HG03457 (cell line): Measurements from ENCODE around the gene ARHGEF38.

Experiments used
- ATAC-seq: cut with Tn5 transposase; IDR thresholded peaks from one replicate; pipeline ENCODE4 v1.9.1; 2021; ENCODE audit warnings: moderate number of reproducible peaks; ENCODE audit not compliant: unreplicated experiment

The ARHGEF38 gene, protein sequence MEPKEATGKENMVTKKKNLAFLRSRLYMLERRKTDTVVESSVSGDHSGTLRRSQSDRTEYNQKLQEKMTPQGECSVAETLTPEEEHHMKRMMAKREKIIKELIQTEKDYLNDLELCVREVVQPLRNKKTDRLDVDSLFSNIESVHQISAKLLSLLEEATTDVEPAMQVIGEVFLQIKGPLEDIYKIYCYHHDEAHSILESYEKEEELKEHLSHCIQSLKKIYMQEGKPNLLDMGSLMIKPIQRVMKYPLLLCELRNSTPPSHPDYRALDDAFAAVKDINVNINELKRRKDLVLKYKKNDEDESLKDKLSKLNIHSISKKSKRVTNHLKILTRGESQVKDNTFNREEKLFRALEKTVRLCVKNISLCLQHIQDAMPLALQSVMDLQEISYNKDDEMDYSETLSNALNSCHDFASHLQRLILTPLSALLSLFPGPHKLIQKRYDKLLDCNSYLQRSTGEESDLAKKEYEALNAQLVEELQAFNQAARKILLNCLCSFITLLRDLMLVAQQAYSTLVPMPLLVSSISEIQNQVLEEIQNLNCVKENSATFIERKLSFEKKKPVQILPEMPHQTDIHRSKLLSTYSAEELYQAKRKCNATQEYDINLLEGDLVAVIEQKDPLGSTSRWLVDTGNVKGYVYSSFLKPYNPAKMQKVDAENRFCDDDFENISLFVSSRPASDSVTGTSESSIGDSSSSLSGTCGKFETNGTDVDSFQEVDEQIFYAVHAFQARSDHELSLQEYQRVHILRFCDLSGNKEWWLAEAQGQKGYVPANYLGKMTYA

DNA sequence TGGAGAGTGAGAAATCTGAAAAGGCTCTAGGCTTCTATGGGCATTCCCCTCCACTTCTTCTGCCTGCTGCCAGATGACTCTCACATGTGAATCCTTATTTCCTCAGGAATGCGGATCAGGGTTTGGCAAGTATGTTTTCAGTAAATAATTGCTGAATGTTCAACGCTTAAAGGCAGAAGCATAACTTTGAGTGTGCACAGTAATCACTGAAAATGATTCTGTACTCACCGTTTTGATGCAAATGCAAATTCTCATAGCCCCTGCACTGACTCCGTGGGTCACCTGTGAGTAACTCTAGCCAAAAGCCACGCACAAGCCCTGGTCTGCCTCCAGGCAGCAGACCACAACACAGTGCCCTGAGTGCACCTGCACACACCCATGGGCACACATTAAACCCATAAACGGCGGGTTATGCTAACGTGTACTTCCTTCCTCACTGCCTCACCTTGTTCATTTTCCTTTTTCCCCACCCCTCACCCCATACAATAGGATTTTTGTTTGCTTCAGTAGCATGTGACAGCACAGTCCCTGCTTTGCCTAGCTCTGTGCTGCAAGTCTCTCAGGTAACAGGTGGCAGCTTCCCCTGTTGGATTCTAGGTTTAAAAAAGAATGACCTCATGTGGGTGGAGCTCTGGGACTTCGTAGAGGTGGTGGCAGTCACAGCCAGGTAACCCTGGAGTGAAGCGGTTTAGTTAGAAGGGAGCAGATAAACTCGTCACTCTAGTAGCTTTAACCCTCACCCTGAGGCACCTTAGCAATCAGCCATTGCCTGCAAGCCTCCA lies at the start of gene ARHGEF38:
Gene ARHGEF38, plus strand, starts transcription at position 656 of the 782 bp plus-strand sequence. CDS start 146 bp downstream, outside the sequence.
- ATAC-seq = no peak

DNA sequence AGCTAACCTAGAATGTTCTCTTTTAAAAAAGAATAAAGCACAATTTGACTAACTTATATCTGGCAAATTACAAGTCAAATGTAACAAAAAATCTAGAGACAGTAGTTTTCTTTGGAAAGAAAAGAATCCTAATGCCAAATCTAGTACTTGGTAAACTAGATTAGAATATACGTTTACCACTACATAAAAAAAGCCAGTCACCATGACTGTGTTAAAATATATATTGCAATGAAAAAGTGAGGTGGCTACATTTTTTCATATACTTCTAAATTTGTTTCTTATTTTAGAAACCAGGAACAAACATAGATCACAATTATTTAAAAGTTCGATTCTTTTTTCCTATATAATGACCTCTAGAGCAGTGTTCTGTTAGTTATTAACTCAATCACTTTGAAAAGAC lies 48.9 kb upstream of the ARHGEF38 start:
- no peak for ATAC-seq

DNA sequence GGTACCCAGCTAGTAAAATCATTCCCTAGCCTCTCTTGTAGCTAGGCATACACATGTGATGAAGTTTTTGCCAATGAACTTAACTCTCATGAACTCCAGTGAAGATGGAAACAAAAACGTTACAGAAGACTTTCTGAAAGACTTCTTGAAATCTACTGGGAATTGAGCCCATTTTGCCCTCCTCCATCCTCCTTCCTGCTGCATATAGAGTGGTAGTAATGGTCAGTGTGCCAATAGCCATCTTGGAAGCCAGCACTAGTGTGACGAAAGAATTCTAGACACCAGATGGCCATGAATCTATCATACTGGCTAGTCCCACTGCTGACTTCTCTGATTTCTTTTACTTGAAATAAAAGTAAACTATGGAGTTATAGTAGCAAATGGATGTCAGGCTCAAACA lies 47.7 kb upstream of the ARHGEF38 start:
- ATAC-seq = no peak

DNA sequence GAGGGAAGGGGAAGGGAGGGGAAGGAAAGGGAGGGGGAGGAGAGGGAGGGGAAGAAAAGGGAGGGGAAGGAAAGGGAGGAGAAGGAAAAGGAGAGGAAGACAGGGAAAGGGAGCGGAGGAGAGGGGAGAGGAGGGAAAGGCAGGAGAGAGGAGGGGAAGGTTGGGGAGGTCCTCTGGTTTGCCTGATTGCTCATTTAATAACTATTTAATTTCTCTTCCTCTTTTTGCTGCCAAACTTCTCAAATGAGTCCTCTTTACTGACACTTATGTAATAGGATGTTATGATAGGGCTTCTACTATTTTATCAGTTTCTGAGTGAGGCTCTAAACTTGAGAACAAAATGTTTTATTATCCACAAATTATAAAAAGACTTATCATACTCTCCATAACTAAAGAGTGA lies 43.1 kb upstream of the ARHGEF38 start:
- ATAC-seq = peak; percentile 93

DNA sequence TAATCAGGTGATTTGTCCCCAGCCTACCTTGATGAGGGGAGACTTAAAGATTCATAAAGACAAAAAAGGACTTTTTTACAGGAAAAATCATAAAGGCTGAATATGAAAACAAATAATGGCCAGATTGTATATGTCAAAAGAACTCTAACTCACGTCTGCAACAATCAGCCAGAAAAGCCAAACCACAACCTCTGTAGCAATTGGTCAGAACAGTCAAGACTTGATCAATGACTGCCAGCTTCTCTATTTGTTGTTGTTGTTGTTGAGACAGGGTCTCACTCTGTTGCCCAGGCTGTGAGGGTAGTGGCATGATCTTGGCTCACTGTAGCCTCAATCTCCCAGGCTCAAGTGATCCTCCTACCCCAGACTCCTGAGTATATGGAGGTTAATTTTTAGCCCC lies 42.7 kb upstream of the ARHGEF38 start:
- no peak for ATAC-seq

DNA sequence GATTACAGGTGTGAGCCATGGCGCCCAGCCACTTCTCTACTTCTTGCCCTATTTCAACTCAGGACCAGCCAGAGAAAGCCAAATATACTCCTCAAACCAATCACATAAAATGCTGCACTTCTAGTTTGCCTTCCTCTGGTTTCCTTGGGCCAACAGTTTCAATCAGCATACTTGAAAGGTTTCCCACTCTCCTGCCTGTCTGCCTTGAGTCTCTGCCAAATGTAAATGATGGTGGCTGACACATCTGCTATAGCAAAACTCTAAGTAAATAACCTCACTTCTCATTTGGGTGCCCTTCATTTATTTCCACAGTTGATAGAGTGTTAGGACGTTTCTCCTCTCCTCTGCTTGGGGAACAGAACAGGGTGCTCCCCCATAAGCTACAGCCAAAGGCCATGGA lies 42.2 kb upstream of the ARHGEF38 start:
- no peak for ATAC-seq

DNA sequence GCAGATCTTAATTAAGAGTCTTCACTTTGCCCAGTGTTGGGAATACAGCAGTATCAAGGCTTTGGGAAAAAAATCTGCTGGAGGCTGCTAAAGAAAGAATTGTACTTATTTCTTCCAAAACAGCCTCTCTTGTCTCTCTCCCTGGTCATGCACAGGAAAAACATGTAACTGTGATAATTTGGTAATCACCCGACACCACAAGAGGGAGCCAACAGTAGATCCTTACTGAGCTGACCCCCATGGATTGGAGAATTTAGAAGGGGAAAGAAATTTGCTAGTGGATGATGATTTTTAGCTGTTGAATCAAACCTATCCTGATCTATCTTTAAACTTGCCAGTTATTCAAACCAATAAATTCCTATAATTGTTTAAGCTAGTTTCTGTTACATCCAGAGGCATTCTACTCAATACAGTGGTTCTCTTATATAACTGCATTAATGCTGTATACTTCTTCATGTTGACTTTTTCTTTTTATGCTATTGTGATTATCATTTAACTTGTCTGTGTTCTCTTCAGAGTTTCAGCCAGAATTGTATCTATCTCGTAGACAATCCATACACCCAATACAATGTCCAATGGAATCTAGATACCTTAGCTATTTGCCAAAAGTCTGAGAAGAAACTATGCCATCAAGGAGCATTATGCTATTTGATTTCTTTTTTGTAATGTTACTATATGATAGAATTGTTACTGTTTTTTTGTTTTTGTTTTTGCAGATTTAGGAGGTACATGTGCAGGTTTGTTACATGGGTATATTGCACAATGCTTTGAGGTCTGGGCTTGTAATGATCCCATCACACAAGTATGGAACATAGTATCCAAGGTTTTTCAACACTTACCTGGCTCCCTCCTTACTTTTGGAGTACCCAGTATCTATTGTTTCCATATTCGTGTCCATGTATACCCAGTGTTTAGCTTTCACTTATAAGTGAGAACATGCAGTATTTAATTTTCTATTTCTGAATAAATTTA lies 31.3 kb upstream of the ARHGEF38 start:
- ATAC-seq = no peak

DNA sequence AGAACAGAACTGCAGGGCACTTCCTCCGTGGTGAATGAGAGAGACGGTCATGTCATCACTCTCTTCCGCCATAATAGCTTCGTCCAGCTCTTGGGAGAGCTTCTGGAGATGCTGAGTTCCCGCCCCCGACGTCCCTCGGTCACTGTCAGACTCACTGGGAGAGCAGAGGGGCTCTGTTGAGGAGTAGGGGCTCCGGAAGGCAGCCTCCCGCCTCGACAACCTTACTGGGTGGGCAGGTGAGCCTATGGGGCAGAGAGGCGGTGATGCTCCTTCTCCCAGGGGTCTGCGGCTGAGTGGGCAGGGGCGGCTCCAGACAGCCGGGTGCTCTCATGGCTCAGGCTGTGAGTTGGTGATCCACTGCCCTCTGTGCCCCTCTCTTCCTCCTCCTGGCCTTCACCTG lies 25.8 kb upstream of the ARHGEF38 start:
- ATAC-seq = no peak

DNA sequence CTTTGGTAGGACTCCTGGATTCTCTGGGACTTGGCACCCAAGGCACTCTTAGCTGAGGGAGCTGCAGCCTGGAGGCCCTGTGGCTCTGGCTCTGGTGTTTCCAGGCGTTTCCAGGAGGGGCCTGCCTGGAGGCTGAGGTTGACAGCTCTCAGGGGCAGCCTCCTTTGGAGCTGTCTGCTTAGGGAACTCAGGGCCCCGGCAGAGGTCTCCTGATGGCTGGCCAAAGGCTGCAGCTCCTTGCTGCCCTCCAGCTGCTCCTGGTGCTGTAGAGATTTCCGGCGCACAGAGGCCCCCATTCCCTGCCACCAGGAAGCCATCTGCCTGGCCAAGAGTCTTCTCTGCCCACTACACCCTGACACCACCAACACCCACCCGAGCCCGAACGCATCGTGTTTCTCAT lies 25.3 kb upstream of the ARHGEF38 start:
- no peak for ATAC-seq

DNA sequence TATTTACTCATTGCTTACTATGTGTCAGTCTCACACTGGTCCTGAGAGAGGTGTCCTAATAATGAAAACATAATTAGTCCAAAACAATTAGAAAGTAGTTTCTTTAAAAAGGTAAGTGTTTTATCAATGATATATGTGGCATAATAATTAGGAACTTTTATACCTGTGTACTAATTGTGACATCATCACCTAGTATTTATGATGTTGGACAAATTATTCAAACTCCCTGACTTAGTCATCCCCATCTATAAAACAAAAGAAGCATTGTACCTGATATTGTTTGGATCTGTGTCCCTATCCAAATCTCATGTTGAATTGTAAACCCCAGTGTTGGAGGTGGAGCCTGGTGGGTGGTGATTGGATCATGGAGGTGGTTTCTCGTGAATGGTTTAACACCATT lies 15.8 kb upstream of the ARHGEF38 start:
- no peak for ATAC-seq

DNA sequence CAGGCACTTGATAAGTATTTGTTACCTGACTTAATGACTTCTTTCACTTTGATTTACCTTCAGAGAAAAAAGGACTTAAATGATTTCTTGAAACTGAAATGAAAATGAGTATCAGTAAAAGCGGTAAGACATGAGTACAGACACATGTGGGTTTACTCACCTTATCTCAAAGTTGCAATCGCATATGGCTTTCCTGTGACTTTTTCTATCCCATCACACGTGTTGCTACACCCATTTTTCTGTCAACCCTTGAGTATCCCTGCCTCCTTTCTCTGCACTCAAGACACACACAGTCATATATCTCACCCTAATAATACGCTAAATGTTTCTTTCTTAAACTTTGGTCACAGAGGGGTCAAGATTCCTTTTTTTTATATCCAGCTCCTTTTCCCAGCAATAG lies 11.0 kb upstream of the ARHGEF38 start:
- ATAC-seq = no peak

DNA sequence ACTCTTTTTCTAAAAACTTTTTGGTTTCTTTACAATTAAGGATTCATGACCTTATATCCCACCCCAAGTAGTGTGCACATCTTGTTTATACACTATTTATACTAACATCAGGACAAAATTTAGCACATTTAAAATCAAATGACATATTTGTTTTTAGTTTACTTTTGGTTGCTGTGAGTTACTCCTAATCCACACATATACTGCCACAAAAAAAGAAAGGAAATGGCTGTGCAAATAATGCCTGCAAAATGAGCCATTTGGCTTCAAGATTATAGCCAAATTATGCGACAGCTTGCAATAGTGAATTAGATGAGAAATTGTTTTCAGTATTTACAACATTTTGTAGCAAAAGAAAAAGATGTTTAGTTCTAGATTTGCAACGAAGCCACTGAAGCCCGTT lies 10.4 kb upstream of the ARHGEF38 start:
- ATAC-seq = no peak

DNA sequence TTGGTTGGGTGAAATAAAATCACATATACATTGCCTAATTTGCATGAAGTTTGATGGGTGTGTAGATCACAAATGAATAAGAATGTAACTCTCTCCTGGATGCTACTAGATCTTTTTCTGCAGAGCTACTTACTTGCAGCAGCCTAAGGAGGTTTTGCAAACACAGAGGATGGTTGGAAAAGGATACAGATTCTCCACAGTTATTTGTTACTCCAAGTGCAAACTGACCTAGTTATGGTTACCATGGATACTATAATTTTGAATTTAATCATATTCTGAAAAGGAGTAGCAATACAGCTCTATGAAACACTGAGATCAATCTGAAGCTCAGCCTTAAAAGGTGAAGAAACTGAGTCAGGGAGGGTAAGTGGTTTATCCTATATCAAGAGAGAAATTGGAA lies 9.1 kb upstream of the ARHGEF38 start:
- no peak for ATAC-seq

DNA sequence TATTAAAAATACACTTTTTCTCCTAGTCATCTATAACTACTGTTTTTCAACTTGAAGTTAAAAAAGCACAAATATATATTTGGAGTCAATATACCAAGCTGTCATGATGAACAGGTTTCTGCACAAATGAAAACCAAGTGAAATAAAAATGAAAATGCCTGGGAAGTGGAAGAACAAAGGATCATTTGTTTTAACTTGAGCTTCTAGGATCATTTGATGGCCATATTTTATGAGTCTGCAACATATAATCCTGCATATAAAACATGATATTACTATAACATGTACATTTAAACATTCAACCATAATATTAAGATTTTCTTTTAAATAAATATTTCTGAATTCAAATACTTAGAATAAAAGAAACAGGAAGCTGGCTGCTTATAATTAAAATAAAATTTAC lies 8.5 kb upstream of the ARHGEF38 start:
- ATAC-seq = no peak

DNA sequence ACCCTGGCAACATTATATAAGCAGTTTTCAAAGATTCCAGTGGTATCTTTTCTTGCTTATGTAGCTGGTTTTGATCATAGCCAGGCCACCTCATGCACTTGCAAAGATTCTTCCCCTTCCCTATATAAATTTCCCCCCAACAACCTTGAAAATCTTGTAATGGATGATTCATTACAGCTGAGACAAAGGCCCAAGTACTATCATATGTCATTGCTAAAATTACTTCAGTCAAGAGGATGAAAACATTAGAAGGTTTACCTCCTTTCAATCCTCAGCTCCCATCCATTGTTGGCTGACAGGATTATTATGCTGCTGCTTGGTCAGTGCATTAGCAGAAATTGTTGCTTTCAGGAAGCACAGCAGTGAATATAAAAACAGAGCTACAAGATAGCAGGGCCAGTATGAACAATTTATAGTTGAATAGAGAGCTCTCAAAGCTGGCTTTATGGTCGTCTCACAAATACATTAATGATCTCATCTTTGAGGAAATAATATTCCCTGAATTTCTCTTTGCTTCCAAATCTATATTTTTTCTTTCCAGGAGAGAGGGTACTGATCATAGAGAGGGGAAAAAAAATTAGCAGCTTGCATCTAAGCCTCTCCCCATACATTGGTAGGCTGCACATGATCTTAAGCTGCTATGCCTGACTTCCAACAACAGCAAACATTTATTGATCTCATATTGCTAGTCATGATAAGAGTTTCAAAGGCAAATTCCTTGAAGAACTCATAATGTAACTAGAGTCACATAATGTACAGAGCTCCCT lies 7.7 kb upstream of the ARHGEF38 start:
- no peak for ATAC-seq

DNA sequence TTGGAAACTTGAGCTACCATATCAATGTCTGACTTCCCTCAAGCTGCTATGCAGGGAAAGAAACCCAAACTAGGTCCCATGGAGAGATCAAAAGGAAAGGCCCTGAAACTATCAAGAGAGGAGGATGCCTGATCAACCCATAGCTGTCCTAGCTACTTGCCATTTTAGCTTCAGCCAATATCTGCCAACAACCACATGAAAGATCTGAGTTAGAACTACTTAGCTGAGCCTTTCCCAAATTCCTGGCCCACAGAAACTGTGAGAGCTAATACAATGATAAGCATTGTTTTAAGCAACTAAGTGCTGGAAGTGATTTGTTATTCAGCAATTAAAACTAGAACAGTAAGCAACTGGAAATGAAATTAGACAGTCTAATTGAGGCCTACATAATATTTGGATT lies 6.3 kb upstream of the ARHGEF38 start:
- no peak for ATAC-seq

DNA sequence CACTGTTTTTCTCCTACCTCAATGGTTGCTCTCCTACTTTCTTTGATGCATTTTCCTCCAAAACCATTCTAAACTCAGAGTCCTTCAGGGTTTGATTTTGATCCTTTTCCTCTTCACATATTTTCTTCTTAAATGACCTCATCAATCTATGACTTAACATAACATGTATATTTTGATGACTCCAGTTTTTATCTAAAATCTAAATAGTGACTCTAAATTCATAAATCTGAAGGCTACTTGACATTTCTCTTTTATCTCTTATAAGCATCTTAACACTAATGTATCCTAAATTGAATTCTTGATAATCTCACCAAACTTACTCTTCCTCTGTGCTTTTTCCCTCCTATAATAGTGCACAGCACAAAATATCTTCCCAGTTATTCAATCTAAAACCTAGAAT lies 4.7 kb upstream of the ARHGEF38 start:
- ATAC-seq = no peak

DNA sequence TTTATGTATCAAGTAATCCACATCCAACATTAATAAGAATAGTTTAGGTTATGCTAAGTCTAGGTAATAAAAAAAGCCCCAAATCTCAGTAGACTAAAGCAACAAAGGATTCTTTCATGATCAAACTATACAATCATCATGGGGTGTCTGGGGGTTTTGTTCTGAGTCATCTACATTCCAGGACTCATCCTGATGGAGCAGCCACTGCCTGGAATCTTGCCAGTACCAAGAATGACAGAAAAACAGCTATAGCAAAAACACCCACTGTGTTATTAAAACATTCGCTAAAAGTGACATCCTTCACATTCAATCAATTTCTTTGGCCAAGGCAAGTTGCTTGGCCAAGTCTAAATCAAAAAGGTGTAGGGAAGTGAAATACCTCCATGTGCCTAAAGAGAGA lies 3.9 kb upstream of the ARHGEF38 start:
- ATAC-seq = no peak

DNA sequence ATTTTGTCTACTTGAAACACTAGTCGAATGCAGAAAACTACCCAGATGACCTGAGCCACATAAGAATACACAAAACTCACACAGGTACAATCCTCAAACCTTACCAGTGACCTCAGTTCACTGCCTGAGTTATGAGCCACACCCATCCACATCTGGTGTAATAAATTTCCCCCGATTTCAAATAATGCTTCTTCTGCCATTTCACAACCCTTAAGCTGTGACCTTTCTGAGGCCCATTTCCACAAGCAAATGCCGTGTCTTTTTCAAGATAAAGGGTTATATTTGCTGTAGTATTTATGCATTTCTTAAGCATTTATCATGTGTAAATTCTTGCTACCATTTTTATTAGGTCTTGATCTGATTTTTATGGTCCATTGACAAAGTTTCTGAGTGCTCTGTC lies 1.8 kb upstream of the ARHGEF38 start:
- ATAC-seq = no peak

DNA sequence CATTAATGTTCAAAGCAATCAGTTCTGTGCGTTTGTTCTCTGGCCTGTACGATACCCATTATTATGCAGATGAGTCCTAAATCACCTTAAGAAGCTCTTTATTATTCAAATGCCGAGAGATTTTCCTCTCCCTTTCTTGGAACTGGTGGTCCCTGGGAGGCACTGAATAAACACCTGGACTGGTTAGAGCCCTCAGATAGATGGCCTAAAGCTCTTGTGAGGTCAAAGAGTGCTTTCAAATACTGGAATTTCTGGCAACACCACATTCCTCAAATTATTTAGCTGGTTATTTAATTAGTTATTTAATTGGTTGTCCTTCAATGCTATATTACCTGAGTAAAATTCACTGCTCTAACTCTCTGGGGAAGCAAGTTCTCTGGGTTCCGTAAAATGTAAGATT lies 3.0 kb downstream of the ARHGEF38 start:
- no peak for ATAC-seq
